HL-60 (cell line): ENCODE measurements around the gene PLCH2.

Source experiments
- DNase-seq, 2 experiments: peaks; one replicate each; pipeline ENCODE4 v3.0.0-alpha.2; 2010 to 2020; ENCODE audit warnings: low read depth in 1 of 2, low spot score in 1 of 2
- H3K27ac ChIP-seq: fragments of 250-450 bp; sonication (Bioruptor Pico); replicated peaks from 2 replicates; pipeline ENCODE4 v1.5.1; 2020; ENCODE audit warnings: mild to moderate bottlenecking, moderate library complexity
- H3K27me3 ChIP-seq: fragments of 250-450 bp; sonication (Bioruptor Pico); 2 replicates; pipeline ENCODE4 v1.5.1; 2021; ENCODE audit warnings: mild to moderate bottlenecking, moderate library complexity; ENCODE audit not compliant: insufficient read depth, poor library complexity, severe bottlenecking
- H3K4me3 ChIP-seq: replicated peaks from 2 replicates; pipeline ENCODE4 v1.5.1; 2011; ENCODE audit warnings: mild to moderate bottlenecking, control low read depth, low read length; ENCODE audit not compliant: insufficient read depth
- GABPA ChIP-seq: IDR thresholded peaks from 2 replicates; pipeline ENCODE4 v1.6.1; 2012; ENCODE audit warnings: low read depth
- POLR2AphosphoS5 ChIP-seq: IDR thresholded peaks from 2 replicates; pipeline ENCODE4 v1.6.1; 2012; ENCODE audit warnings: low read depth
- REST ChIP-seq: IDR thresholded peaks from 2 replicates; pipeline ENCODE4 v1.6.1; 2012; ENCODE audit warnings: low read depth; ENCODE audit not compliant: insufficient replicate concordance
- SPI1 ChIP-seq: IDR thresholded peaks from 2 replicates; pipeline ENCODE4 v1.6.1; 2012; ENCODE audit warnings: low read depth, mild to moderate bottlenecking, borderline replicate concordance
- TF ChIP-seq, protein P1 (sequence below): IDR thresholded peaks from one replicate; pipeline ENCODE4 v1.5.1; 2011; ENCODE audit warnings: low read length, control low read depth, inconsistent platforms; ENCODE audit not compliant: insufficient read depth

Gene PLCH2

DNA sequence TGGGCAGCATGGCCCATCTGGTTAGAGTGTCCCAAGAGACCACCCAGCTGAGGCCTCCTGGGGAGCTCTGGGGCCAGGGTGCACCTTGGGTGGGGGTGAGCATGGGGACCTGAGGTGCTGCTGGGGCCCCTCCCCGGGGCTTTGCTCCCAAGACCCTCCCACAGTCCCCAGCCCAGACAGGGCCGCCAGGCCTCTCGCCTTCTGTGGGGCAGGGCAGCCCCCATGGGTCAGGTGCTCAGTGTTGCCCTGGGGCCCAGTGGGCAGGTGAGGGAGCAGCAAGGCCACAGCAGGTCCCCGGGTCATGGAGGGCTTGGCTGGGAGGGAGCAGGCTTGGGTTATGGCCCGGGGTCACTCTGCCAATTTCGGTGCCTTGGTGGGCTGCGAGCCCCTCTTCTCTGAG is 39.2 kb upstream of the PLCH2 start:
- Histone ChIP-seq H3K4me3 (no peak overlapping the region), H3K27me3 (peaks cover 7% of the 10 kb centered on the region), H3K27ac (no peak overlapping the region)
- no peak for DNase-seq
- TF ChIP-seq REST = no peak
- TF ChIP-seq GABPA = no peak
- TF ChIP-seq SPI1 = no peak
- TF ChIP-seq, protein P1, sequence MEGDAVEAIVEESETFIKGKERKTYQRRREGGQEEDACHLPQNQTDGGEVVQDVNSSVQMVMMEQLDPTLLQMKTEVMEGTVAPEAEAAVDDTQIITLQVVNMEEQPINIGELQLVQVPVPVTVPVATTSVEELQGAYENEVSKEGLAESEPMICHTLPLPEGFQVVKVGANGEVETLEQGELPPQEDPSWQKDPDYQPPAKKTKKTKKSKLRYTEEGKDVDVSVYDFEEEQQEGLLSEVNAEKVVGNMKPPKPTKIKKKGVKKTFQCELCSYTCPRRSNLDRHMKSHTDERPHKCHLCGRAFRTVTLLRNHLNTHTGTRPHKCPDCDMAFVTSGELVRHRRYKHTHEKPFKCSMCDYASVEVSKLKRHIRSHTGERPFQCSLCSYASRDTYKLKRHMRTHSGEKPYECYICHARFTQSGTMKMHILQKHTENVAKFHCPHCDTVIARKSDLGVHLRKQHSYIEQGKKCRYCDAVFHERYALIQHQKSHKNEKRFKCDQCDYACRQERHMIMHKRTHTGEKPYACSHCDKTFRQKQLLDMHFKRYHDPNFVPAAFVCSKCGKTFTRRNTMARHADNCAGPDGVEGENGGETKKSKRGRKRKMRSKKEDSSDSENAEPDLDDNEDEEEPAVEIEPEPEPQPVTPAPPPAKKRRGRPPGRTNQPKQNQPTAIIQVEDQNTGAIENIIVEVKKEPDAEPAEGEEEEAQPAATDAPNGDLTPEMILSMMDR = no peak
- TF ChIP-seq POLR2AphosphoS5 = no peak

GRCh38 chr1:2437617-2438016 is 38.5 kb upstream of the PLCH2 start:
- Histone ChIP-seq H3K27ac (no peak overlapping the region), H3K4me3 (no peak overlapping the region), H3K27me3 (peaks cover 11% of the 10 kb centered on the region)
- TF ChIP-seq POLR2AphosphoS5 = no peak
- TF ChIP-seq, protein P1 = no peak
- DNase-seq = no peak

DNA sequence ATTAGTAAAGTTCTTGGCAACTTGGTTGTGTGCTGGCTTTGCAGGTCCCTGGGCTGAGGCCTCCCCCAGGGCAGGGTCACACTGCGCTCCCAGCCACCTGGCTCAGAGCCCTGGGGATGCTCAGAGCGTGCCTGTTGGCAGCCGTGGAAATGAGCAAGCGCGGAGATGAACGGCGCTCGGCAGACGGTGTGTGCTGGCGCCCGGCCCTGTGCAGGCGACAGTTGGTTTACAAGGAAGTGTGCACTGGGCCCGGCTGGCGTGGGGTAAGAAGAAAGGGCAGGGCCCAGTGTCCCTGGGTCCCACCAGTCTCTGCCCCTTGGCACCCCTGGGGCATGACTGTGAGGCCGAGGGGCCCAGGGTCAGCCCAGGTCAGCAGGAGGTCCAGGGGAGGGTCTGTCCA is 38.1 kb upstream of the PLCH2 start:
- Histone ChIP-seq H3K27ac (no peak overlapping the region), H3K4me3 (no peak overlapping the region), H3K27me3 (peaks cover 16% of the 10 kb centered on the region)
- DNase-seq = no peak
- TF ChIP-seq, protein P1 = no peak
- TF ChIP-seq GABPA (no peak), SPI1 (no peak), POLR2AphosphoS5 (no peak), REST (no peak)

GRCh38 chr1:2438641-2439040 is 37.4 kb upstream of the PLCH2 start:
- Histone ChIP-seq H3K27ac (no peak overlapping the region), H3K4me3 (no peak overlapping the region), H3K27me3 (peaks cover 19% of the 10 kb centered on the region)
- no peak for DNase-seq
- TF ChIP-seq REST (no peak), SPI1 (no peak), POLR2AphosphoS5 (no peak), GABPA (no peak)
- TF ChIP-seq, protein P1 = no peak
